Nephron (organoid): ENCODE data around the gene NELFA.

Experiments
- H3K27ac Mint-ChIP-seq, 3 experiments: 2 replicates each; pipeline ENCODE4 v1.8.0; 2020; ENCODE audit warnings: mixed read lengths in 3 of 3, mild to moderate bottlenecking in 2 of 3, moderate library complexity in 1 of 3
- H3K27me3 Mint-ChIP-seq: 2 replicates; pipeline ENCODE4 v1.8.0; 2021; ENCODE audit warnings: low read depth, mild to moderate bottlenecking, moderate library complexity, mixed read lengths
- H3K36me3 Mint-ChIP-seq: 2 replicates; pipeline ENCODE4 v1.8.0; 2020; ENCODE audit warnings: low read depth, mixed read lengths
- H3K4me1 Mint-ChIP-seq: 2 replicates; pipeline ENCODE4 v1.8.0; 2020; ENCODE audit warnings: mixed read lengths
- H3K4me3 Mint-ChIP-seq, 3 experiments: 2 replicates each; pipeline ENCODE4 v1.8.0; 2020; ENCODE audit warnings: mild to moderate bottlenecking in 3 of 3, mixed read lengths in 3 of 3, moderate library complexity in 2 of 3
- H3K9me3 Mint-ChIP-seq: 2 replicates; pipeline ENCODE4 v1.8.0; 2020; ENCODE audit warnings: mixed read lengths
- TF ChIP-seq, protein P1 (sequence below), 3 experiments: fragments of 200-600 bp; sonication (generic); IDR thresholded peaks; one replicate each; pipeline ENCODE4 v1.5.0; 2021; ENCODE audit warnings: antibody characterized with exemption in 3 of 3; ENCODE audit not compliant: unreplicated experiment in 3 of 3

NELFA gene

DNA sequence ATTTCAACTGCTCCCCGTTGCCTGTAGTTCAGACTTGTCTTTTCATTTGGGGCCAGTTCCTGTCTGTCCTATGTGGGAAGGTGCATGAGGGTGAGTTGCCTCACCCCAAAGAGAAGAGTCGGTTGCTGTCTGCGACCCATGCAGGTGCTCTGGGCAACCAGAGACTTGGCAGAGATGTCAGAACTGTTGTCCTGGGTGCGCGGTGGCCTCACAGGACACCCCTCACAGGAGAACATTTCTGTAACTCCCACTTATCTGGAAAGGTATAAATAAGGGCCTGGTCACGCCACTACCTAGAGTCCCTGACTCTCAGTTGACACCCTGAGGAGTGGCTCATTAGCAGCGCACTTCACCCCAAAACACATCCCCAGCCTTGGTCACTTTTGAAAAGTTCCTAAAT, 40.6 kb upstream of the NELFA start:
- TF ChIP-seq, protein P1, sequence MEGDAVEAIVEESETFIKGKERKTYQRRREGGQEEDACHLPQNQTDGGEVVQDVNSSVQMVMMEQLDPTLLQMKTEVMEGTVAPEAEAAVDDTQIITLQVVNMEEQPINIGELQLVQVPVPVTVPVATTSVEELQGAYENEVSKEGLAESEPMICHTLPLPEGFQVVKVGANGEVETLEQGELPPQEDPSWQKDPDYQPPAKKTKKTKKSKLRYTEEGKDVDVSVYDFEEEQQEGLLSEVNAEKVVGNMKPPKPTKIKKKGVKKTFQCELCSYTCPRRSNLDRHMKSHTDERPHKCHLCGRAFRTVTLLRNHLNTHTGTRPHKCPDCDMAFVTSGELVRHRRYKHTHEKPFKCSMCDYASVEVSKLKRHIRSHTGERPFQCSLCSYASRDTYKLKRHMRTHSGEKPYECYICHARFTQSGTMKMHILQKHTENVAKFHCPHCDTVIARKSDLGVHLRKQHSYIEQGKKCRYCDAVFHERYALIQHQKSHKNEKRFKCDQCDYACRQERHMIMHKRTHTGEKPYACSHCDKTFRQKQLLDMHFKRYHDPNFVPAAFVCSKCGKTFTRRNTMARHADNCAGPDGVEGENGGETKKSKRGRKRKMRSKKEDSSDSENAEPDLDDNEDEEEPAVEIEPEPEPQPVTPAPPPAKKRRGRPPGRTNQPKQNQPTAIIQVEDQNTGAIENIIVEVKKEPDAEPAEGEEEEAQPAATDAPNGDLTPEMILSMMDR (IDR thresholded peaks at IDR 0.05; ENCODE audit: unreplicated experiment in 3 of 3) = no peak
- H3K27ac Mint-ChIP-seq = no peak overlapping the region
- no peaks in the 10 kb centered on the region for H3K36me3 Mint-ChIP-seq
- H3K27me3 Mint-ChIP-seq = peaks cover 34% of the 10 kb centered on the region
- H3K4me3 Mint-ChIP-seq = no peak overlapping the region
- no peaks in the 10 kb centered on the region for H3K4me1 Mint-ChIP-seq
- peaks cover 2% of the 10 kb centered on the region for H3K9me3 Mint-ChIP-seq

DNA sequence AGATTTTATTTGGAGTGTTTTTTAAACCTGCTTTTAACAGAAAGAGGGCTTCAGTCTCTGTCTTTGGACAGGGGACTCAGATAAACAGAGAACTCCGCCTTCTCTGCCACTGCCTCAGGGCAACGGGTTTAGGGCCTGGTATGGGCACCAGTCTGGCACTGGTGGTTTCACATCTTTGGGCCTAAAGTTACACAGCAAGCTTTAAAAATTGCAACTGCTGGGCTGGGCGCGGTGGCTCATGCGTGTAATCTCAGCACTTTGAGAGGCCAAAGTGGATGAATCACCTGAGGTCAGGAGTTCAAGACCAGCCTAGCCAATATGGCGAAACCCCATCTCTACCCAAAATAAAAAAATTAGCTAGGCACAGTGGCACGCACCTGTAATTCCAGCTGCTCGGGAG, 40.1 kb upstream of the NELFA start:
- no peaks in the 10 kb centered on the region for H3K9me3 Mint-ChIP-seq
- peaks cover 32% of the 10 kb centered on the region for H3K27me3 Mint-ChIP-seq
- H3K4me1 Mint-ChIP-seq = no peaks in the 10 kb centered on the region
- no peak overlapping the region for H3K4me3 Mint-ChIP-seq
- H3K27ac Mint-ChIP-seq = no peak overlapping the region
- H3K36me3 Mint-ChIP-seq = no peaks in the 10 kb centered on the region
- TF ChIP-seq, protein P1 (IDR thresholded peaks at IDR 0.05; ENCODE audit: unreplicated experiment in 3 of 3) = no peak

DNA sequence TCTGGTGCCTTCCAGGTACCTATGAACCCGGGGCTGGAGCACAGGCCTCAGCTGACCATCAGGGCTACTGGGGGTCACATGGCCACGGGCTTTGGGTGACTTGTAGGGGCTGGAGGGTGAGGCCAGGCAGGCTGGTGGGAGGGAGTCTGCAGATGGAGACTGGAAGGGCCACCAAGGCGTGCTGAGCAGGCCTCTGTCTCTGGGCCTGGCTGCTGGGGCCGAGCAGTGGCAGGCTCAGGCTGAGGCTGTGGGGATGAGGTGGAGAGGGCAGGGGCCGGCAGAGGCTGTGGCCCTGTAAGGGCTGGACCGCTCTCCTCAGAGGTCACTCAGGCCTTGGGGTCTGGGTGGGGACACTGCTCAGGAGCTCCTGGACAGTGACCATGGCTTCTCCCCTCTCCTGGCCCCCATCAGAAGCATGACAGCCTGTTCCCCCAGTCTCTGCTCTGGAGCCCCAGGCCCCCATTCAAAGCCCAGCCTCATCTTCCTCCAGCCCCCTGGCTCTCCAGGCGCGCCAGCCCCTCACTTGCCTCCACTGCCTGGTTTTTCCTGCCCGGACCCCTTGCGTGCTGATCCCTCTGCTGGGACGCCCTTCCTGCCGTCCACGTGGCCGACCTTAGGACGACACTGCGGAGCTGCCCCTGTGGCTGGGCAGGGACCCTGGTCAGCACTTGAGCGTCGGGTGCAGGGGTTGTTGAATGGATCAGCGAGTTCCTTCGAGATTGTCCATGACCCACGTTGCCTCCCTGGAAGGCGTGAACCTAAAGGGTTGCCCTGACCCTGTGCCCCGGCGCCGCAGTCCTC, 39.2 kb upstream of the NELFA start:
- peaks cover 41% of the 10 kb centered on the region for H3K27me3 Mint-ChIP-seq
- no peak overlapping the region for H3K4me3 Mint-ChIP-seq
- no peaks in the 10 kb centered on the region for H3K36me3 Mint-ChIP-seq
- no peak overlapping the region for H3K27ac Mint-ChIP-seq
- H3K9me3 Mint-ChIP-seq = no peaks in the 10 kb centered on the region
- H3K4me1 Mint-ChIP-seq = no peaks in the 10 kb centered on the region
- TF ChIP-seq, protein P1 (IDR thresholded peaks at IDR 0.05; ENCODE audit: unreplicated experiment in 3 of 3) = no peak

DNA sequence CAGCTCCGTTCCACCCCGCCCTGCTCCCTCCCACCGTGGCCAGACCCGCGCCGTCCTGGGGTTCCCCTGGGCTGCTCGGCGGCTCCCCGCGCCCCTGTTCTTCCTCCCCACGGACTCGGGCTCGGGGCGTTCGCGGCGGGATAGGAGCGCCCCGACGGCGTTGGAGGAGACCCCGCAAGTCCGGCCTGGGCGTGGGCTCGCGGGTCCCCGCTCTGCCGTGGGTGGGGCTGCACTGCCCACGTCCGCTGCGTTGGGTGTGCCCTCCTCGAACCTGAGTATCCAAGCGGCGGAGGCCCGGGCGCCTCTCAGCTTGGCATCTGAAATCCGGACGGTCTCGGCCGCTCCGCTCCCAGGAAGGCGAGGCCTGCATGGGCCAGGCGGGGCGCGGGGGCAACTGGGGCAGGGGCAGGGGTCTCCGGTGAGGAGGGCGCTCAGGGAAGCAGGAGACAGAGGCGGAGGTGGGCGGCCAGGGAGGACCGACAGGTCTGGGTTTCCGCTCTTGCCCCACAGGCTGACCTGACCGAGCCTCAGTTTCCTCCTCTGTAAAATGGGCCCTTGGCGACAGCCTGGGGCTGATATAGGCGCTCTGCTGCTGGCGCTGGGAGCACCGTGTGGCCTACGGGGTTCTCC, 38.4 kb upstream of the NELFA start:
- Mint-ChIP-seq H3K36me3 (no peaks in the 10 kb centered on the region), H3K9me3 (no peaks in the 10 kb centered on the region), H3K27me3 (peaks cover 39% of the 10 kb centered on the region), H3K4me1 (no peaks in the 10 kb centered on the region), H3K4me3 (no peak overlapping the region), H3K27ac (no peak overlapping the region)
- TF ChIP-seq, protein P1 (IDR thresholded peaks at IDR 0.05; ENCODE audit: unreplicated experiment in 3 of 3) = no peak

DNA sequence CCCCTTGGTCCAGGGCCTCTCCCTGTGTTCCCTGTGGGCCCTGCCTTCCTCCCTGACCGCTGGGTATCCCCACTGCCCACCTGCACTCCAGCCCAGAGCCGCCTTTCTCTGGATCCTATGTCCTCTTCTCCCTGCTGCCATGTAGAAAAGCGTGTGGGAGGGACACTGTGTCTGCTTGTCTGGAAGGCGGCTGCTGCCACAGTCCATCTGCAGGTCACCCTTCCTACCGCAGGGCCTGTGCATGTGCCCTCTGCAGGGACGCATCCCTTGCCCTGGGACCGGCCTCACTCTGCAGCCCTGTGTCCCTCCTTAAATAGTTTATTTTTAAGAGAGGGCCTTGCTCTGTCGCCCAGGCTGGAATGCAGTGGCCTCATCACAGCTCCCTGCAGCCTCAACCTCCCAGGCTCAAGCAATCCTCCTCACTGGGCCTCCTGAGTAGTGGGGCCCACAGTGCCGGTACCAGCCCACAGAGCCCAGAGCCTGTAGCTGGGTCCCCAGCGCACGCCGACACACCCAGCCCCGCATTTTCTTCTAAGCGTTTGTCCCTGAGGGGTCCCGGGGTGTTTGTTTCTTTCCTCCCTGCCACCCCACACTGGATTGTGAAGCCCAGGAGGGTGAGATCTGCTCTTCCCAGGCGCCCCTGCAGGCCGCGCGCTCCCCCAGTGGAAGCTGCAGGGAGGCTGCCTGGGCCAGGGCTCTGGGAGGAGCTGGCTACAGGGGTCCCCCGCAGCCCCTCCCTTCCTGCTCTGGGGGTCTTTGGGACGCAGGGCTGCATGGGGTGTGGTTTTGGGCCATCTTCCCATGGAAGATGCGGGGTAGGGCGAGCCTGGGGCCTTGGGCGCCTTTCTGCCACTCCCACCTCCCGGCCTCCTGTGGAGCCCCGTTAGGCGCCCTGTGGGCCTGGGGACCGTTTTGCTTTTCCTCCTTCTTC, 37.5 kb upstream of the NELFA start:
- no peaks in the 10 kb centered on the region for H3K9me3 Mint-ChIP-seq
- TF ChIP-seq, protein P1 (IDR thresholded peaks at IDR 0.05; ENCODE audit: unreplicated experiment in 3 of 3) = no peak
- H3K27me3 Mint-ChIP-seq = peaks cover 40% of the 10 kb centered on the region
- H3K36me3 Mint-ChIP-seq = no peaks in the 10 kb centered on the region
- peak overlapping the region in 2 of 3 experiments; percentile 6 to 13 for H3K4me3 Mint-ChIP-seq
- no peak overlapping the region for H3K27ac Mint-ChIP-seq
- H3K4me1 Mint-ChIP-seq = no peaks in the 10 kb centered on the region
